ENCODE data around the gene GET3. TPM values are rescaled to one million over a fixed set of nuclear protein-coding genes. Genes with fewer than 3 reads are reported as not detected.

The GET3 gene
- polyA plus RNA-seq, 3 donors: 97.5 to 122 (median 108) TPM

DNA sequence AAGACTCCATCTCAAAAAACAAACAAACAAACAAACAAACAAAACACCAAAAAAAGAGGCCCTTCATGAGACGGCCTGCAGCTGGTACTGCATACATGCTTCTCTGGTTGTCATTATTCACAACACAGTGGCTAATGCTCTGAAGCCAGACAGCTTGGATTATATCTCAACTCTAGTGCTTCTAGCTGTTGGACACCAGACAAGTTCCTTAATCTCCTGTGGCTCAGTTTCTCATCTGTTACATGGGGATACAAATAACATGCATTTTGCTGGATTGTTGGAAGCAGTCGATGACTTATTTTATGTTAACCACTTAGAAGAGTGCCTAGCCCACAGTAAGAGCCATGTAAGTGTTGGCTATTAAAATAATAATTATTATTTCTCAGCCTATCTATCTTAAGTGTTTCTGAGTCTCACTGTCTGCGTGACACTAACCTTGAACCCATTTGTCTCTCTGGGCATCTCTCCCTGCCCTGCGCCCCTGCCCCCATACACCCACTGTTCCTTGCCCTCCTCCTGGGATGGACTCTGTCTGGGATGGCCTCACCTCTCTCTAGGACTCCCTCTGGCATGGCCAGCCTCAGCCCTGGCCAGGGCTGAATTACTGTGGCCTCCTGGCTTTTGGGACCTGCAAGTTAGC, 50.9 kb downstream of the GET3 start:
- Histone ChIP-seq H3K27ac (ENCODE audit: low read depth in 1 of 2, low read length in 2 of 2) (peak overlapping the region; percentile 95 to 100), H3K27me3 (ENCODE audit: control insufficient read depth in 2 of 2, insufficient read depth in 2 of 2, low read length in 2 of 2) (no peaks in the 10 kb centered on the region), H3K36me3 (replicated peaks in 1 of 2; ENCODE audit: control insufficient read depth in 1 of 2, insufficient read depth in 2 of 2, low read length in 2 of 2) (no peaks in the 10 kb centered on the region), H3K9me3 (replicated peaks in 1 of 2; ENCODE audit: control insufficient read depth in 1 of 2, insufficient read depth in 1 of 2, low read length in 2 of 2) (no peaks in the 10 kb centered on the region), H3K4me3 (replicated peaks in 1 of 3; ENCODE audit: low read depth in 2 of 3, low read length in 3 of 3) (peak overlapping the region; percentile 83 to 100 (median 85)), H3K4me1 (ENCODE audit: control insufficient read depth in 1 of 2, insufficient read depth in 2 of 2, low read length in 2 of 2) (peaks cover 67 to 68% of the 10 kb centered on the region in 2 donors), H2AFZ (ENCODE audit: insufficient read depth, low read depth, low read length, poor library complexity, severe bottlenecking) (no peak overlapping the region), H4K20me1 (ENCODE audit: insufficient read depth, low read length) (peaks cover 18% of the 10 kb centered on the region), H3K79me2 (ENCODE audit: insufficient read depth, low read length) (peaks cover 62% of the 10 kb centered on the region), H3K9ac (ENCODE audit: insufficient read depth, low read length, poor library complexity, severe bottlenecking) (peak overlapping the region; percentile 100), H3K4me2 (replicated peaks; ENCODE audit: extremely low read depth, low read length, poor library complexity, severe bottlenecking) (peak overlapping the region; percentile 99)
- 77% methylated on average over 2 of the region's 4 CpGs for WGBS (ENCODE audit: insufficient coverage)
- TF ChIP-seq, protein P1, sequence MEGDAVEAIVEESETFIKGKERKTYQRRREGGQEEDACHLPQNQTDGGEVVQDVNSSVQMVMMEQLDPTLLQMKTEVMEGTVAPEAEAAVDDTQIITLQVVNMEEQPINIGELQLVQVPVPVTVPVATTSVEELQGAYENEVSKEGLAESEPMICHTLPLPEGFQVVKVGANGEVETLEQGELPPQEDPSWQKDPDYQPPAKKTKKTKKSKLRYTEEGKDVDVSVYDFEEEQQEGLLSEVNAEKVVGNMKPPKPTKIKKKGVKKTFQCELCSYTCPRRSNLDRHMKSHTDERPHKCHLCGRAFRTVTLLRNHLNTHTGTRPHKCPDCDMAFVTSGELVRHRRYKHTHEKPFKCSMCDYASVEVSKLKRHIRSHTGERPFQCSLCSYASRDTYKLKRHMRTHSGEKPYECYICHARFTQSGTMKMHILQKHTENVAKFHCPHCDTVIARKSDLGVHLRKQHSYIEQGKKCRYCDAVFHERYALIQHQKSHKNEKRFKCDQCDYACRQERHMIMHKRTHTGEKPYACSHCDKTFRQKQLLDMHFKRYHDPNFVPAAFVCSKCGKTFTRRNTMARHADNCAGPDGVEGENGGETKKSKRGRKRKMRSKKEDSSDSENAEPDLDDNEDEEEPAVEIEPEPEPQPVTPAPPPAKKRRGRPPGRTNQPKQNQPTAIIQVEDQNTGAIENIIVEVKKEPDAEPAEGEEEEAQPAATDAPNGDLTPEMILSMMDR (IDR thresholded peaks at IDR 0.05): no peak
- intact Hi-C loops (cut with micrococcal nuclease): loop anchor here (10.0 kb wide), 1 partner anchor 1057 kb away; no protein-coding TSS in a partner anchor
- Mint-ChIP-seq H3K36me3 (peaks cover 0 to 9% of the 10 kb centered on the region in 2 donors), H3K27ac (peak overlapping the region in 1 of 7 donors; percentile 100), H3K9me3 (peaks cover 0 to 6% (median 0%) of the 10 kb centered on the region in 7 donors), H3K4me1 (peaks cover 28% of the 10 kb centered on the region), H3K4me3 (peak overlapping the region; percentile 95 to 98), H3K27me3 (ENCODE audit: low read depth in 3 of 3) (peaks cover 0 to 2% (median 1%) of the 10 kb centered on the region in 3 donors)
- peak in 2 of 3 donors; percentile 26 to 38 for DNase-seq

DNA sequence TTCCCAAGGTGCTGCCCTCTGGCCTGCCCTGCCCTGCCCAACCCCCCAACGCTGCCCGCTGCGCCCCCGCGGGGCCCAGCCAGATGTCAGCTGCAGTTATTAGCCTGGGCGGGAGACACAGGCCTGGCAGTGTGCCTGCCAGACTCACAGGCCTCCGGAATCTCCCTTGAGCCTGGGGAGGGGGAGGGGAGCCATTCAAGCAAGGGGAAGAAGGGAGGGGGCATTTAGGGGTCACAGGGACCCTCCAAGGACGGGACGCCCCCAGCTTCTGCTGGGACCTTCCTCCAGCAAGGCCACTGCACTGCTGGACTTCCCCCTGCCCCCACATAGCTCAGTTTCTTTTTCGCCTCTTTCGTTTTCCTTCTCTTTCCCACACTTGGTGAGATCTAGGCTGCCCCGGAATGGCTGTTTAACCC, 51.4 kb downstream of the GET3 start:
- no peaks in the 10 kb centered on the region for H3K36me3 ChIP-seq (replicated peaks in 1 of 2; ENCODE audit: control insufficient read depth in 1 of 2, insufficient read depth in 2 of 2, low read length in 2 of 2)
- H2AFZ ChIP-seq (ENCODE audit: insufficient read depth, low read depth, low read length, poor library complexity, severe bottlenecking): no peak overlapping the region
- intact Hi-C loops (cut with micrococcal nuclease): loop anchor here (10.0 kb wide), 1 partner anchor 1056 kb away; no protein-coding TSS in a partner anchor
- H3K4me3 Mint-ChIP-seq: peak overlapping the region; percentile 95 to 98
- H3K27ac ChIP-seq (ENCODE audit: low read depth in 1 of 2, low read length in 2 of 2): peak overlapping the region; percentile 95 to 100
- peaks cover 2 to 12% of the 10 kb centered on the region in 2 donors for H3K36me3 Mint-ChIP-seq
- peaks cover 62 to 64% of the 10 kb centered on the region in 2 donors for H3K4me1 ChIP-seq (ENCODE audit: control insufficient read depth in 1 of 2, insufficient read depth in 2 of 2, low read length in 2 of 2)
- 0% methylated on average over 6 of the region's 12 CpGs for WGBS (ENCODE audit: insufficient coverage)
- H3K27me3 ChIP-seq (ENCODE audit: control insufficient read depth in 2 of 2, insufficient read depth in 2 of 2, low read length in 2 of 2): no peaks in the 10 kb centered on the region
- peak overlapping the region; percentile 100 for H3K9ac ChIP-seq (ENCODE audit: insufficient read depth, low read length, poor library complexity, severe bottlenecking)
- peak overlapping the region in 1 of 7 donors; percentile 100 for H3K27ac Mint-ChIP-seq
- peaks cover 0 to 7% (median 0%) of the 10 kb centered on the region in 7 donors for H3K9me3 Mint-ChIP-seq
- peaks cover 64% of the 10 kb centered on the region for H3K79me2 ChIP-seq (ENCODE audit: insufficient read depth, low read length)
- TF ChIP-seq, protein P1 (IDR thresholded peaks at IDR 0.05): no peak
- peaks cover 24% of the 10 kb centered on the region for H4K20me1 ChIP-seq (ENCODE audit: insufficient read depth, low read length)
- H3K9me3 ChIP-seq (replicated peaks in 1 of 2; ENCODE audit: control insufficient read depth in 1 of 2, insufficient read depth in 1 of 2, low read length in 2 of 2): no peaks in the 10 kb centered on the region
- peaks cover 0 to 4% (median 1%) of the 10 kb centered on the region in 3 donors for H3K27me3 Mint-ChIP-seq (ENCODE audit: low read depth in 3 of 3)
- H3K4me2 ChIP-seq (replicated peaks; ENCODE audit: extremely low read depth, low read length, poor library complexity, severe bottlenecking): peak overlapping the region; percentile 99
- peak overlapping the region; percentile 83 to 100 (median 85) for H3K4me3 ChIP-seq (replicated peaks in 1 of 3; ENCODE audit: low read depth in 2 of 3, low read length in 3 of 3)
- H3K4me1 Mint-ChIP-seq: peaks cover 28% of the 10 kb centered on the region
- DNase-seq: peak; percentile 68 to 86 (median 76)
